GM12878 (cell line): ENCODE results near the gene SAP130. TPM values are rescaled to one million over a fixed set of nuclear protein-coding genes. Genes with fewer than 3 reads are reported as not detected.

Experiments used
- ATAC-seq: fragments of 200-7000 bp; cut with Tn5 transposase; 3 replicates; pipeline ENCODE4 v1.9.1; 2020; ENCODE audit warnings: mild to moderate bottlenecking, moderate library complexity
- BruUV-seq: library from RNA; stranded (reverse); fragments of 400-500 nt; replicated peaks from 2 replicates; lab custom pipeline; 2021; lab: Mats Ljungman, UMichigan
- CTCF ChIA-PET: fragments of 300-600 bp; sonication (Branson Sonifier 250); formaldehyde crosslinking; extraction: SDS; loops from one replicate; lab custom pipeline; 2021; ENCODE audit warnings: inconsistent platforms; lab: Yijun Ruan, JAX
- POLR2A ChIA-PET: fragments of 350-600 bp; formaldehyde crosslinking; extraction: SDS; loops from one replicate; lab custom pipeline; 2021; ENCODE audit warnings: inconsistent platforms; lab: Charles Lee
- RAD21 ChIA-PET: fragments of 300-600 bp; sonication (Branson Sonifier 250); formaldehyde crosslinking; loops from one replicate; lab custom pipeline; 2023; ENCODE audit warnings: antibody characterized with exemption; ENCODE audit not compliant: unreplicated experiment; lab: Charles Lee
- SMC1A ChIA-PET: fragments of 300-600 bp; sonication (Branson Sonifier 250); formaldehyde crosslinking; loops from one replicate; lab custom pipeline; 2023; ENCODE audit not compliant: unreplicated experiment, uncharacterized antibody; lab: Charles Lee
- DNase-seq: peaks from one replicate; pipeline ENCODE4 v3.0.0-alpha.2; 2011; ENCODE audit warnings: low read depth, low spot score
- FAIRE-seq: peaks from 3 replicates; lab custom pipeline; 2011; peaks lifted over from hg19 to GRCh38; lab: Jason Lieb, UNC
- H2AFZ ChIP-seq: 2 replicates; pipeline ENCODE4 v1.6.0; 2011; ENCODE audit warnings: low read depth, low read length, control low read depth; ENCODE audit not compliant: control insufficient read depth
- H3K27ac ChIP-seq: 2 replicates; pipeline ENCODE4 v1.5.1; 2011; ENCODE audit warnings: control low read depth; ENCODE audit not compliant: control insufficient read depth, insufficient read depth
- H3K27me3 ChIP-seq, 2 experiments: replicated peaks in 1 of 2; 2 replicates each; pipeline versions ENCODE4 v1.6.0 to v1.6.1; 2011; ENCODE audit warnings: low read length in 1 of 2; ENCODE audit not compliant: control insufficient read depth in 2 of 2, insufficient read depth in 2 of 2
- H3K36me3 ChIP-seq, 2 experiments: 2 replicates each; pipeline ENCODE4 v1.5.1; 2011; ENCODE audit warnings: low read length in 1 of 2; ENCODE audit not compliant: control insufficient read depth in 2 of 2, insufficient read depth in 2 of 2
- H3K4me1 ChIP-seq: 2 replicates; pipeline ENCODE4 v1.6.1; 2011; ENCODE audit warnings: mild to moderate bottlenecking, low read length, moderate library complexity, mixed read lengths; ENCODE audit not compliant: control insufficient read depth, insufficient read depth
- H3K4me2 ChIP-seq: 2 replicates; pipeline ENCODE4 v1.6.0; 2011; ENCODE audit warnings: control low read depth; ENCODE audit not compliant: control insufficient read depth, insufficient read depth
- H3K4me3 ChIP-seq: fragments of 200-600 bp; sonication (generic); 2 replicates; pipeline ENCODE4 v1.5.1; 2016
- H3K79me2 ChIP-seq: 2 replicates; pipeline ENCODE4 v1.6.0; 2011; ENCODE audit warnings: low read length; ENCODE audit not compliant: control insufficient read depth, insufficient read depth
- H3K9ac ChIP-seq: 2 replicates; pipeline ENCODE4 v1.8.0; 2011; ENCODE audit warnings: low read length, control low read depth, mixed read lengths; ENCODE audit not compliant: control insufficient read depth, insufficient read depth
- H3K9me3 ChIP-seq: replicated peaks from 3 replicates; pipeline ENCODE4 v1.5.1; 2011; ENCODE audit warnings: mild to moderate bottlenecking, low read length; ENCODE audit not compliant: control insufficient read depth, insufficient read depth
- H4K20me1 ChIP-seq: 2 replicates; pipeline ENCODE4 v1.6.0; 2011; ENCODE audit not compliant: control insufficient read depth, insufficient read depth
- BCL11A ChIP-seq: IDR thresholded peaks from 2 replicates; pipeline ENCODE4 v1.6.1; 2011; ENCODE audit warnings: low read depth, low read length
- EED ChIP-seq: sonication (generic); IDR thresholded peaks from 2 replicates; pipeline ENCODE4 v1.6.1; 2016; ENCODE audit warnings: antibody characterized with exemption, low read depth
- ESRRA ChIP-seq: IDR thresholded peaks from 2 replicates; pipeline ENCODE4 v1.6.1; 2012; ENCODE audit warnings: mild to moderate bottlenecking, low read length, improper control_type of control experiment
- HDGF ChIP-seq: fragments of 450-650 bp; IDR thresholded peaks from 2 replicates; pipeline ENCODE4 v1.6.1; 2016; ENCODE audit warnings: antibody characterized with exemption
- IRF4 ChIP-seq: IDR thresholded peaks from 2 replicates; pipeline ENCODE4 v1.6.1; 2011; ENCODE audit warnings: low read depth, low read length
- MXI1 ChIP-seq: fragments of 150-350 bp; IDR thresholded peaks from 2 replicates; pipeline ENCODE4 v1.6.1; 2011; ENCODE audit warnings: low read depth, mild to moderate bottlenecking, inconsistent platforms, low read length, improper control_type of control experiment
- MYB ChIP-seq: fragments of 150-350 bp; IDR thresholded peaks from 2 replicates; pipeline ENCODE4 v1.6.1; 2014; ENCODE audit warnings: mild to moderate bottlenecking, low read depth, low read length, borderline replicate concordance
- NFIC ChIP-seq: IDR thresholded peaks from 2 replicates; pipeline ENCODE4 v1.6.1; 2012; ENCODE audit warnings: low read depth, mild to moderate bottlenecking, inconsistent platforms, low read length, moderate library complexity
- NR2C2 ChIP-seq: IDR thresholded peaks from 2 replicates; pipeline ENCODE4 v1.6.1; 2011; ENCODE audit warnings: borderline replicate concordance, low read depth; ENCODE audit not compliant: control insufficient read depth, insufficient read length
- RBBP5 ChIP-seq: fragments of 200-600 bp; sonication (generic); conservative IDR thresholded peaks from 2 replicates; pipeline ENCODE4 v1.6.1; 2016
- RCOR1 ChIP-seq: conservative IDR thresholded peaks from 2 replicates; pipeline ENCODE4 v1.6.1; 2012; ENCODE audit warnings: low read depth, low read length, improper control_type of control experiment
- RELA ChIP-seq: fragments of 450-650 bp; IDR thresholded peaks from 2 replicates; pipeline ENCODE4 v1.8.0; 2014; ENCODE audit warnings: borderline replicate concordance; ENCODE audit not compliant: partially characterized antibody
- TCF7 ChIP-seq: IDR thresholded peaks from 2 replicates; pipeline ENCODE4 v1.6.1; 2014; ENCODE audit warnings: antibody characterized with exemption, borderline replicate concordance
- WGBS: methylation state at CpG from one replicate; pipeline ENCODE4 v1.1.6; 2016; ENCODE audit warnings: low lambda C conversion rate; ENCODE audit not compliant: insufficient replicate concordance, insufficient coverage; ENCODE audit errors: missing lambda C conversion rate; 5-methylcytosine and 5-hydroxymethylcytosine counted together
- in situ Hi-C: fragments of 300-500 bp; cut with MboI; formaldehyde crosslinking; loops from 9 replicates; pipeline ENCODE4 v1.14.3; 2018; ENCODE audit warnings: mixed read lengths
- intact Hi-C: fragments of 100-400 bp; cut with micrococcal nuclease; formaldehyde crosslinking; loops from one replicate; pipeline ENCODE4 v1.14.2; 2022; ENCODE audit not compliant: unreplicated experiment
- polyA plus RNA-seq, 11 experiments: library from polyadenylated mRNA; depleted of rRNA in 4 of 11; unstranded in 6 of 11; stranded (reverse) in 5 of 11; fragments of >200 nt; fragmentation: Nextera tagmentation in 4 of 11; fragmentation: Illumina TruSeq in 1 of 11; extraction: Ambion mirVana in 4 of 11; extraction: Trizol in 1 of 11; gene quantifications; 1 replicate in 1 of 11; 2 replicates in 10 of 11; pipeline versions ENCODE4 v1.2.1 to v1.2.3, GENCODE V29; 2011 to 2016; ENCODE audit warnings: inconsistent platforms in 2 of 11, missing spikeins in 2 of 11, low read depth in 1 of 11
- total RNA-seq, 4 experiments: library from RNA; depleted of rRNA in 3 of 4; stranded (reverse); fragments of >200 nt in 3 of 4; fragmentation: Illumina TruSeq in 1 of 4; extraction: Trizol in 1 of 4; gene quantifications; 2 replicates each; pipeline versions ENCODE4 v1.2.1 to v1.2.3, GENCODE V29; 2013 to 2021
- TF ChIP-seq, protein P1 (sequence below): IDR thresholded peaks from 2 replicates; pipeline ENCODE4 v1.6.1; 2012; ENCODE audit warnings: low read depth, low read length, improper control_type of control experiment
- TF ChIP-seq, protein P2 (sequence below): fragments of 150-350 bp; IDR thresholded peaks from 2 replicates; pipeline ENCODE4 v1.6.1; 2016; ENCODE audit warnings: low read depth, low read length
- TF ChIP-seq, protein P3 (sequence below), 3 experiments: IDR thresholded peaks in 2 of 3; conservative IDR thresholded peaks in 1 of 3; 2 replicates each; pipeline ENCODE4 v1.5.1; 2011; ENCODE audit warnings: low read depth in 3 of 3, low read length in 3 of 3, mild to moderate bottlenecking in 3 of 3, control low read depth in 2 of 3, moderate library complexity in 2 of 3, inconsistent platforms in 1 of 3, mixed read lengths in 1 of 3; ENCODE audit not compliant: control insufficient read depth in 2 of 3, insufficient read depth in 1 of 3; ENCODE audit errors: extremely low read depth in 1 of 3
- TF ChIP-seq, protein P4 (sequence below): fragments of 450-650 bp; IDR thresholded peaks from 2 replicates; pipeline ENCODE4 v1.6.1; 2017; ENCODE audit warnings: mild to moderate bottlenecking, low read depth, inconsistent platforms; ENCODE audit not compliant: poor library complexity, severe bottlenecking

The SAP130 gene
- total and polyA plus RNA-seq, 10 of the 15 experiments (the other 5 are each of a cell fraction or from before 2014, with no cell fraction given), result 5.0 to 26.2 (median 9.9) TPM

DNA sequence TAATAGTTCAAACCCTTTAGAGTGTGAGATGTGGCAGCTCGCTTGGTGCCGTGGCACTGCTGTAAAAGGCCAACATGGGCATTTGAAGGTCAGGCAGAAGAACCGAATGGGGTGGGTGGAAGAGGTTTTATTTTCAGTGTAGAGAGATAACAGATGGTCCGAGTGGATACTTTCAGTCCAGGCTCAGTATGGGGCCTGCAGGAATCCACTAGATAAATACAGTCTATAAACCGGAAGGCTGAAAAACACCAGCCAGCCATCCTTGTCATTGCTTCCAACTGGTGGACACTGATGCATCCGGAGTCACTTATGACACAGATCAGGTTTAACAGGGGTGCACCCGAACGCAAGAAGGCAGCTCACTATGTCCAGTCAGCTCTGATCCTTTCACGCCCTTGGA, 86.4 kb downstream of the SAP130 start:
- H3K4me1 ChIP-seq, result no peaks in the 10 kb centered on the region
- 98% methylated on average over 9 of the region's 9 CpGs for WGBS
- DNase-seq (no peak), ATAC-seq (no peak), FAIRE-seq (no peak)
- SMC1A ChIA-PET, result no interaction called here
- intact Hi-C loops, result no loop called here
- no peak overlapping the region for H2AFZ ChIP-seq
- TF ChIP-seq MXI1 (no peak), MYB (no peak), RBBP5 (no peak), TCF7 (no peak), EED (no peak), NFIC (no peak), RELA (no peak), NR2C2 (no peak), BCL11A (no peak), IRF4 (no peak), HDGF (no peak), RCOR1 (no peak), ESRRA (no peak)
- TF ChIP-seq, protein P1, sequence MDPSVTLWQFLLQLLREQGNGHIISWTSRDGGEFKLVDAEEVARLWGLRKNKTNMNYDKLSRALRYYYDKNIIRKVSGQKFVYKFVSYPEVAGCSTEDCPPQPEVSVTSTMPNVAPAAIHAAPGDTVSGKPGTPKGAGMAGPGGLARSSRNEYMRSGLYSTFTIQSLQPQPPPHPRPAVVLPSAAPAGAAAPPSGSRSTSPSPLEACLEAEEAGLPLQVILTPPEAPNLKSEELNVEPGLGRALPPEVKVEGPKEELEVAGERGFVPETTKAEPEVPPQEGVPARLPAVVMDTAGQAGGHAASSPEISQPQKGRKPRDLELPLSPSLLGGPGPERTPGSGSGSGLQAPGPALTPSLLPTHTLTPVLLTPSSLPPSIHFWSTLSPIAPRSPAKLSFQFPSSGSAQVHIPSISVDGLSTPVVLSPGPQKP, result no peak
- TF ChIP-seq, protein P2, sequence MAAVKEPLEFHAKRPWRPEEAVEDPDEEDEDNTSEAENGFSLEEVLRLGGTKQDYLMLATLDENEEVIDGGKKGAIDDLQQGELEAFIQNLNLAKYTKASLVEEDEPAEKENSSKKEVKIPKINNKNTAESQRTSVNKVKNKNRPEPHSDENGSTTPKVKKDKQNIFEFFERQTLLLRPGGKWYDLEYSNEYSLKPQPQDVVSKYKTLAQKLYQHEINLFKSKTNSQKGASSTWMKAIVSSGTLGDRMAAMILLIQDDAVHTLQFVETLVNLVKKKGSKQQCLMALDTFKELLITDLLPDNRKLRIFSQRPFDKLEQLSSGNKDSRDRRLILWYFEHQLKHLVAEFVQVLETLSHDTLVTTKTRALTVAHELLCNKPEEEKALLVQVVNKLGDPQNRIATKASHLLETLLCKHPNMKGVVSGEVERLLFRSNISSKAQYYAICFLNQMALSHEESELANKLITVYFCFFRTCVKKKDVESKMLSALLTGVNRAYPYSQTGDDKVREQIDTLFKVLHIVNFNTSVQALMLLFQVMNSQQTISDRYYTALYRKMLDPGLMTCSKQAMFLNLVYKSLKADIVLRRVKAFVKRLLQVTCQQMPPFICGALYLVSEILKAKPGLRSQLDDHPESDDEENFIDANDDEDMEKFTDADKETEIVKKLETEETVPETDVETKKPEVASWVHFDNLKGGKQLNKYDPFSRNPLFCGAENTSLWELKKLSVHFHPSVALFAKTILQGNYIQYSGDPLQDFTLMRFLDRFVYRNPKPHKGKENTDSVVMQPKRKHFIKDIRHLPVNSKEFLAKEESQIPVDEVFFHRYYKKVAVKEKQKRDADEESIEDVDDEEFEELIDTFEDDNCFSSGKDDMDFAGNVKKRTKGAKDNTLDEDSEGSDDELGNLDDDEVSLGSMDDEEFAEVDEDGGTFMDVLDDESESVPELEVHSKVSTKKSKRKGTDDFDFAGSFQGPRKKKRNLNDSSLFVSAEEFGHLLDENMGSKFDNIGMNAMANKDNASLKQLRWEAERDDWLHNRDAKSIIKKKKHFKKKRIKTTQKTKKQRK, result no peak
- TF ChIP-seq, protein P3, sequence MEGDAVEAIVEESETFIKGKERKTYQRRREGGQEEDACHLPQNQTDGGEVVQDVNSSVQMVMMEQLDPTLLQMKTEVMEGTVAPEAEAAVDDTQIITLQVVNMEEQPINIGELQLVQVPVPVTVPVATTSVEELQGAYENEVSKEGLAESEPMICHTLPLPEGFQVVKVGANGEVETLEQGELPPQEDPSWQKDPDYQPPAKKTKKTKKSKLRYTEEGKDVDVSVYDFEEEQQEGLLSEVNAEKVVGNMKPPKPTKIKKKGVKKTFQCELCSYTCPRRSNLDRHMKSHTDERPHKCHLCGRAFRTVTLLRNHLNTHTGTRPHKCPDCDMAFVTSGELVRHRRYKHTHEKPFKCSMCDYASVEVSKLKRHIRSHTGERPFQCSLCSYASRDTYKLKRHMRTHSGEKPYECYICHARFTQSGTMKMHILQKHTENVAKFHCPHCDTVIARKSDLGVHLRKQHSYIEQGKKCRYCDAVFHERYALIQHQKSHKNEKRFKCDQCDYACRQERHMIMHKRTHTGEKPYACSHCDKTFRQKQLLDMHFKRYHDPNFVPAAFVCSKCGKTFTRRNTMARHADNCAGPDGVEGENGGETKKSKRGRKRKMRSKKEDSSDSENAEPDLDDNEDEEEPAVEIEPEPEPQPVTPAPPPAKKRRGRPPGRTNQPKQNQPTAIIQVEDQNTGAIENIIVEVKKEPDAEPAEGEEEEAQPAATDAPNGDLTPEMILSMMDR (IDR thresholded peaks at IDR 0.05 in 2 of 3, conservative IDR thresholded peaks at IDR 0.05 in 1 of 3; ENCODE audit: control insufficient read depth in 2 of 3, extremely low read depth in 1 of 3, insufficient read depth in 1 of 3, low read depth in 3 of 3, low read length in 3 of 3), result no peak
- TF ChIP-seq, protein P4, sequence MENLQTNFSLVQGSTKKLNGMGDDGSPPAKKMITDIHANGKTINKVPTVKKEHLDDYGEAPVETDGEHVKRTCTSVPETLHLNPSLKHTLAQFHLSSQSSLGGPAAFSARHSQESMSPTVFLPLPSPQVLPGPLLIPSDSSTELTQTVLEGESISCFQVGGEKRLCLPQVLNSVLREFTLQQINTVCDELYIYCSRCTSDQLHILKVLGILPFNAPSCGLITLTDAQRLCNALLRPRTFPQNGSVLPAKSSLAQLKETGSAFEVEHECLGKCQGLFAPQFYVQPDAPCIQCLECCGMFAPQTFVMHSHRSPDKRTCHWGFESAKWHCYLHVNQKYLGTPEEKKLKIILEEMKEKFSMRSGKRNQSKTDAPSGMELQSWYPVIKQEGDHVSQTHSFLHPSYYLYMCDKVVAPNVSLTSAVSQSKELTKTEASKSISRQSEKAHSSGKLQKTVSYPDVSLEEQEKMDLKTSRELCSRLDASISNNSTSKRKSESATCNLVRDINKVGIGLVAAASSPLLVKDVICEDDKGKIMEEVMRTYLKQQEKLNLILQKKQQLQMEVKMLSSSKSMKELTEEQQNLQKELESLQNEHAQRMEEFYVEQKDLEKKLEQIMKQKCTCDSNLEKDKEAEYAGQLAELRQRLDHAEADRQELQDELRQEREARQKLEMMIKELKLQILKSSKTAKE, result no peak
- no peak overlapping the region for H3K4me2 ChIP-seq
- no peak overlapping the region for H3K4me3 ChIP-seq
- H3K9me3 ChIP-seq, result no peaks in the 10 kb centered on the region
- in situ Hi-C loops, result no loop called here
- H4K20me1 ChIP-seq, result no peaks in the 10 kb centered on the region
- CTCF ChIA-PET, result interaction anchor here (0.7 kb wide), 1 partner anchor 60 kb away, joined by 3 read pairs; no protein-coding TSS in a partner anchor
- no peak overlapping the region for H3K9ac ChIP-seq
- H3K79me2 ChIP-seq, result no peaks in the 10 kb centered on the region
- no peak overlapping the region for H3K27ac ChIP-seq
- no TSS peak for BruUV-seq
- peaks cover 1 to 9% of the 10 kb centered on the region in 2 experiments; a peak in 3 of 4 replicates for H3K36me3 ChIP-seq
- RAD21 ChIA-PET, result no interaction called here
- POLR2A ChIA-PET, result no interaction called here
- H3K27me3 ChIP-seq, result no peaks in the 10 kb centered on the region
